Iris pigment epithelial cell (primary cell): ENCODE data around the gene PDIK1L.
A peak's percentile ranks its signal among the peaks of the same experiment; 100 is the strongest.
"Not testable (repeated sequence)": the region's sequence is repeated elsewhere in the genome, so short reads cannot be mapped to it uniquely, and the experiment has no call there.

ENCODE experiments used
- DNase-seq: peaks from one replicate; pipeline ENCODE4 v3.0.0-alpha.2; 2011; ENCODE audit warnings: low read depth

PDIK1L gene

GRCh38 chr1:26090893-26091292 lies 20.7 kb upstream of the PDIK1L start:
- no peak for DNase-seq

- DNase-seq, result no peak
These were observed 19.2 kb upstream of the PDIK1L start for GRCh38 chr1:26092422-26092821.

- not testable (repeated sequence) for DNase-seq
These were observed 18.1 kb upstream of the PDIK1L start for GRCh38 chr1:26093569-26093968.

GRCh38 chr1:26094076-26094669 lies 17.5 kb upstream of the PDIK1L start:
- DNase-seq, result no peak

GRCh38 chr1:26094677-26095383 lies 16.8 kb upstream of the PDIK1L start:
- DNase-seq, result no peak

- no peak for DNase-seq
These were observed 15.2 kb upstream of the PDIK1L start for GRCh38 chr1:26096471-26096870.

- peak; percentile 62 for DNase-seq
These were observed 13.9 kb upstream of the PDIK1L start for GRCh38 chr1:26097696-26098095.

GRCh38 chr1:26098602-26099001 lies 13.0 kb upstream of the PDIK1L start:
- no peak for DNase-seq

GRCh38 chr1:26099780-26100179 lies 11.8 kb upstream of the PDIK1L start:
- no peak for DNase-seq

GRCh38 chr1:26100204-26100603 lies 11.4 kb upstream of the PDIK1L start:
- DNase-seq, result not testable (repeated sequence)

GRCh38 chr1:26102119-26102518 lies 9.5 kb upstream of the PDIK1L start:
- no peak for DNase-seq

- no peak for DNase-seq
These were observed 9.1 kb upstream of the PDIK1L start for GRCh38 chr1:26102526-26102925.

- not testable (repeated sequence) for DNase-seq
These were observed 6.4 kb upstream of the PDIK1L start for GRCh38 chr1:26105226-26105548.

GRCh38 chr1:26109229-26110164 lies 2.1 kb upstream of the PDIK1L start:
- no peak for DNase-seq

GRCh38 chr1:26110731-26111529 lies 694 bp upstream of the PDIK1L start:
- DNase-seq, result peak; percentile 65

- DNase-seq, result no peak
These were observed 767 bp downstream of the PDIK1L start for GRCh38 chr1:26112407-26112775.

GRCh38 chr1:26114165-26114927 lies 2.7 kb downstream of the PDIK1L start:
- no peak for DNase-seq

- DNase-seq, result no peak
These were observed 8.4 kb downstream of the PDIK1L start for GRCh38 chr1:26119892-26120608.

- no peak for DNase-seq
These were observed 10.5 kb downstream of the PDIK1L start for GRCh38 chr1:26121854-26122773.
